Measurements from ENCODE around the gene COQ6. TPM values are rescaled to one million over a fixed set of nuclear protein-coding genes. Genes with fewer than 3 reads are reported as not detected.

COQ6 gene
- total and polyA plus RNA-seq, 2 of the 8 experiments (the other 6 are each of a cell fraction or from before 2014, with no cell fraction given) = 9.5 to 15.5 TPM

DNA sequence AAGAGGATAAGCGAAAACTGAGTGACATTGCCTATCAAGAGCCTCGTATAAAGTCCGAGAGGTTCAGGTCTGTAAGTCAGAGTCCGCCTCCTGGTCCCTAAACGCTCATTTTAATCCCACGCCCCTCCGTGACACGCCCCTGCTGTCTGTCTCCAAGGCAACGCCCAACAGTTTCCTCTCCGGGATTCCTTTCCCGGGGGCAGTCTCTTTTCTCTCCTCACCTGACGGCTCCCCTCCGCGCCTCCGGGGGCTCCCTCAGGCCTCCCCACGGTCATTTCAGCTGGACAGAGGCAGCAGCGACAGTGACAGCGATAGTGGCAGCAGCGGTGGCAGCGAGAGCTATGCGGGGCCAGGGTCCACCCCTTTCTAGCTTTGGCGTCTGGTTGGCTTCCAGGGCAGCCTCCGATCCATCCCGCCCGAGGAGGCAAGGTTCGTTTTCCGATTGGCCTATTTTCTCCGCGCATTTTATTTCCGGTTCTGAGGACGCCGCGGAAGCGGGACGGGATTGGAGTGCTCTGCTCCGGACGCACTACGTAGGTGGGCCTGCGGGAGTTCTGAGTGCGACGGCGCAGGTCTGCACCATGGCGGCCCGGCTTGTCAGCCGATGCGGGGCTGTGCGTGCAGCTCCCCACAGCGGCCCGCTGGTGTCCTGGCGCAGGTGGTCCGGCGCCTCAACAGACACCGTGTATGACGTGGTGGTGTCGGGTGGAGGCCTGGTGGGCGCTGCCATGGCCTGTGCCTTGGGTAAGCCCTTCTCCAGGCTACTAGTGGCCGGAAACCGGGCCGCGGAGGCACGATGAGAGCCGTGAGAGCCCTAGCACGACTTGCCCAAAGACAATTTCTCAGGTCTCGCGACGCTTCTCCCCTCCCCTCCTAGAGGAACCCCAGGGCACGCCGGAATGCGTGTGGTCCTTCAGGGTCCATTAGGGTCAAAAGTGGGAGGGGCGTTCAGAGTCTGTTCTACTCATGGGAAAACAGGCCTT lies at the start of gene COQ6, which contains the start of gene FAM161B (continued):
- TF ChIP-seq, protein P1, sequence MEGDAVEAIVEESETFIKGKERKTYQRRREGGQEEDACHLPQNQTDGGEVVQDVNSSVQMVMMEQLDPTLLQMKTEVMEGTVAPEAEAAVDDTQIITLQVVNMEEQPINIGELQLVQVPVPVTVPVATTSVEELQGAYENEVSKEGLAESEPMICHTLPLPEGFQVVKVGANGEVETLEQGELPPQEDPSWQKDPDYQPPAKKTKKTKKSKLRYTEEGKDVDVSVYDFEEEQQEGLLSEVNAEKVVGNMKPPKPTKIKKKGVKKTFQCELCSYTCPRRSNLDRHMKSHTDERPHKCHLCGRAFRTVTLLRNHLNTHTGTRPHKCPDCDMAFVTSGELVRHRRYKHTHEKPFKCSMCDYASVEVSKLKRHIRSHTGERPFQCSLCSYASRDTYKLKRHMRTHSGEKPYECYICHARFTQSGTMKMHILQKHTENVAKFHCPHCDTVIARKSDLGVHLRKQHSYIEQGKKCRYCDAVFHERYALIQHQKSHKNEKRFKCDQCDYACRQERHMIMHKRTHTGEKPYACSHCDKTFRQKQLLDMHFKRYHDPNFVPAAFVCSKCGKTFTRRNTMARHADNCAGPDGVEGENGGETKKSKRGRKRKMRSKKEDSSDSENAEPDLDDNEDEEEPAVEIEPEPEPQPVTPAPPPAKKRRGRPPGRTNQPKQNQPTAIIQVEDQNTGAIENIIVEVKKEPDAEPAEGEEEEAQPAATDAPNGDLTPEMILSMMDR (IDR thresholded peaks at IDR 0.05; ENCODE audit: control extremely low read depth in 1 of 3, insufficient read depth in 1 of 3, low read depth in 1 of 3, low read length in 3 of 3) = peak; percentile 2 to 29 (median 24); a peak in 2 of 4 replicates
- no peak for TF ChIP-seq SP2 (IDR thresholded peaks at IDR 0.05; ENCODE audit: low read length)
- peak; percentile 71 for TF ChIP-seq TEAD4 (IDR thresholded peaks at IDR 0.05; ENCODE audit: low read depth, low read length)
- TF ChIP-seq CHD1 (IDR thresholded peaks at IDR 0.05; ENCODE audit: low read depth, low read length) = no peak
- TF ChIP-seq FOSL1 (IDR thresholded peaks at IDR 0.05; ENCODE audit: insufficient read depth, low read depth, low read length) = no peak
- no peak for TF ChIP-seq SIRT6 (IDR thresholded peaks at IDR 0.05; ENCODE audit: low read length)
- TF ChIP-seq, protein P2, sequence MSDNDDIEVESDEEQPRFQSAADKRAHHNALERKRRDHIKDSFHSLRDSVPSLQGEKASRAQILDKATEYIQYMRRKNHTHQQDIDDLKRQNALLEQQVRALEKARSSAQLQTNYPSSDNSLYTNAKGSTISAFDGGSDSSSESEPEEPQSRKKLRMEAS (IDR thresholded peaks at IDR 0.05) = peak; percentile 80
- TF ChIP-seq, protein P3, sequence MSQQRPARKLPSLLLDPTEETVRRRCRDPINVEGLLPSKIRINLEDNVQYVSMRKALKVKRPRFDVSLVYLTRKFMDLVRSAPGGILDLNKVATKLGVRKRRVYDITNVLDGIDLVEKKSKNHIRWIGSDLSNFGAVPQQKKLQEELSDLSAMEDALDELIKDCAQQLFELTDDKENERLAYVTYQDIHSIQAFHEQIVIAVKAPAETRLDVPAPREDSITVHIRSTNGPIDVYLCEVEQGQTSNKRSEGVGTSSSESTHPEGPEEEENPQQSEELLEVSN (IDR thresholded peaks at IDR 0.05) = peak; percentile 79
- no peak for TF ChIP-seq HDAC6 (IDR thresholded peaks at IDR 0.05; ENCODE audit: low read depth, low read length)
- TF ChIP-seq SRF (IDR thresholded peaks at IDR 0.05; ENCODE audit: low read depth, low read length) = no peak
- peak; percentile 81 for TF ChIP-seq POLR2AphosphoS5 (IDR thresholded peaks at IDR 0.05; ENCODE audit: low read depth, low read length)
- peak; percentile 26; the same call in 1 of the 2 replicates for TF ChIP-seq BRCA1 (IDR thresholded peaks at IDR 0.05; ENCODE audit: low read depth, low read length)
- TF ChIP-seq SP4 (IDR thresholded peaks at IDR 0.05; ENCODE audit: low read length) = no peak
- TF ChIP-seq SIN3A (conservative IDR thresholded peaks at IDR 0.05 in 1 of 2, IDR thresholded peaks at IDR 0.05 in 1 of 2; ENCODE audit: low read depth in 1 of 2, low read length in 2 of 2) = peak; percentile 29 to 96; a peak in 3 of 4 replicates
- peak; percentile 93 for TF ChIP-seq PHF8 (conservative IDR thresholded peaks at IDR 0.05; ENCODE audit: low read depth, low read length)
- peak; percentile 99 for TF ChIP-seq SAP30 (IDR thresholded peaks at IDR 0.05; ENCODE audit: insufficient read depth, insufficient replicate concordance, low read length)
- TF ChIP-seq RAD21 (IDR thresholded peaks at IDR 0.05 in 1 of 2, conservative IDR thresholded peaks at IDR 0.05 in 1 of 2; ENCODE audit: low read depth in 2 of 2, low read length in 2 of 2) = peak; percentile 11 to 24; a peak in 2 of 4 replicates
- peak; percentile 52 to 86 for TF ChIP-seq POLR2A (IDR thresholded peaks at IDR 0.05; ENCODE audit: control extremely low read depth in 1 of 2, low read depth in 2 of 2, low read length in 2 of 2)
- TF ChIP-seq HDAC2 (IDR thresholded peaks at IDR 0.05; ENCODE audit: borderline replicate concordance in 1 of 2, low read depth in 2 of 2, low read length in 2 of 2) = peak; percentile 64 to 99; a peak in 3 of 4 replicates
